ENCODE measurements around the gene NSRP1.

The NSRP1 gene

GRCh38 chr17:30116661-30117551 is at the start of gene NSRP1:
NSRP1 (plus strand) TSS chr17:30116816; CDS start chr17:30116844, 28 bp downstream.
- TF ChIP-seq, protein P1, sequence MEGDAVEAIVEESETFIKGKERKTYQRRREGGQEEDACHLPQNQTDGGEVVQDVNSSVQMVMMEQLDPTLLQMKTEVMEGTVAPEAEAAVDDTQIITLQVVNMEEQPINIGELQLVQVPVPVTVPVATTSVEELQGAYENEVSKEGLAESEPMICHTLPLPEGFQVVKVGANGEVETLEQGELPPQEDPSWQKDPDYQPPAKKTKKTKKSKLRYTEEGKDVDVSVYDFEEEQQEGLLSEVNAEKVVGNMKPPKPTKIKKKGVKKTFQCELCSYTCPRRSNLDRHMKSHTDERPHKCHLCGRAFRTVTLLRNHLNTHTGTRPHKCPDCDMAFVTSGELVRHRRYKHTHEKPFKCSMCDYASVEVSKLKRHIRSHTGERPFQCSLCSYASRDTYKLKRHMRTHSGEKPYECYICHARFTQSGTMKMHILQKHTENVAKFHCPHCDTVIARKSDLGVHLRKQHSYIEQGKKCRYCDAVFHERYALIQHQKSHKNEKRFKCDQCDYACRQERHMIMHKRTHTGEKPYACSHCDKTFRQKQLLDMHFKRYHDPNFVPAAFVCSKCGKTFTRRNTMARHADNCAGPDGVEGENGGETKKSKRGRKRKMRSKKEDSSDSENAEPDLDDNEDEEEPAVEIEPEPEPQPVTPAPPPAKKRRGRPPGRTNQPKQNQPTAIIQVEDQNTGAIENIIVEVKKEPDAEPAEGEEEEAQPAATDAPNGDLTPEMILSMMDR (IDR thresholded peaks at IDR 0.05; ENCODE audit: poor library complexity, severe bottlenecking) = no peak
- Histone ChIP-seq H3K4me1 (ENCODE audit: insufficient read depth, poor library complexity, severe bottlenecking) (peaks cover 24% of the 10 kb centered on the region), H3K9me3 (ENCODE audit: severe bottlenecking) (no peaks in the 10 kb centered on the region), H3K4me3 (ENCODE audit: severe bottlenecking) (peak within 1 kb of the TSS; percentile 75), H3K27ac (ENCODE audit: poor library complexity, severe bottlenecking) (peak within 1 kb of the TSS; percentile 67), H3K27me3 (ENCODE audit: insufficient read depth, poor library complexity, severe bottlenecking) (no peaks in the 10 kb centered on the region), H3K36me3 (ENCODE audit: low read depth) (peaks cover 41% of the 10 kb centered on the region)
- ATAC-seq (ENCODE audit: low read depth) = peak; percentile 98
- DNase-seq (ENCODE audit: low spot score) = peak; percentile 92

DNA sequence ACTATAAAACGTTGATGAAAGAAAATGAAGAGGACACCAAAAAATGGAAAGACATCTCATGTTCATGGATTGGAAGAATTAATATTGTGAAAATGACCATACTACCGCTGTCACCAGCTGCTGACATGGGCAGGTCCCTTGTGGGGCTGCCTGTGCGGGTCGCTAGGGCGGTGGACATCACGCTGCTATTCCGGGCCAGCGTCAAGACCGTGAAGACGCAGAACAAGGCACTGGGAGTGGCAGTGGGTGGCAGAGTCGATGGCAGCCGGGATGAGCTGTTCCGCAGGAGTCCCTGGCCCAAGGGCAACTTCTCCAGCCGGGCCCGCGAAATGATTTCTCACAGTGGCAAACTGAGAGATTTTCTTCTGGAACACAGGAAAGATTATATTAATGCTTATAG is 48.2 kb upstream of the NSRP1 start:
- no peaks in the 10 kb centered on the region for H3K4me1 ChIP-seq (ENCODE audit: insufficient read depth, poor library complexity, severe bottlenecking)
- no peak for DNase-seq (ENCODE audit: low spot score)
- TF ChIP-seq, protein P1 (IDR thresholded peaks at IDR 0.05; ENCODE audit: poor library complexity, severe bottlenecking) = no peak
- no peaks in the 10 kb centered on the region for H3K36me3 ChIP-seq (ENCODE audit: low read depth)
- ATAC-seq (ENCODE audit: low read depth) = no peak
- no peak overlapping the region for H3K4me3 ChIP-seq (ENCODE audit: severe bottlenecking)
- H3K9me3 ChIP-seq (ENCODE audit: severe bottlenecking) = peaks cover 7% of the 10 kb centered on the region
- H3K27ac ChIP-seq (ENCODE audit: poor library complexity, severe bottlenecking) = no peak overlapping the region
- H3K27me3 ChIP-seq (ENCODE audit: insufficient read depth, poor library complexity, severe bottlenecking) = peaks cover 10% of the 10 kb centered on the region

GRCh38 chr17:30074254-30074653 is 42.4 kb upstream of the NSRP1 start:
- no peak for DNase-seq (ENCODE audit: low spot score)
- TF ChIP-seq, protein P1 (IDR thresholded peaks at IDR 0.05; ENCODE audit: poor library complexity, severe bottlenecking) = no peak
- H3K4me1 ChIP-seq (ENCODE audit: insufficient read depth, poor library complexity, severe bottlenecking) = no peaks in the 10 kb centered on the region
- no peaks in the 10 kb centered on the region for H3K9me3 ChIP-seq (ENCODE audit: severe bottlenecking)
- no peak for ATAC-seq (ENCODE audit: low read depth)
- no peak overlapping the region for H3K27ac ChIP-seq (ENCODE audit: poor library complexity, severe bottlenecking)
- peaks cover 31% of the 10 kb centered on the region for H3K27me3 ChIP-seq (ENCODE audit: insufficient read depth, poor library complexity, severe bottlenecking)
- no peaks in the 10 kb centered on the region for H3K36me3 ChIP-seq (ENCODE audit: low read depth)
- no peak overlapping the region for H3K4me3 ChIP-seq (ENCODE audit: severe bottlenecking)

GRCh38 chr17:30074730-30075129 is 41.9 kb upstream of the NSRP1 start:
- no peaks in the 10 kb centered on the region for H3K4me1 ChIP-seq (ENCODE audit: insufficient read depth, poor library complexity, severe bottlenecking)
- no peak for ATAC-seq (ENCODE audit: low read depth)
- H3K4me3 ChIP-seq (ENCODE audit: severe bottlenecking) = no peak overlapping the region
- H3K9me3 ChIP-seq (ENCODE audit: severe bottlenecking) = no peaks in the 10 kb centered on the region
- TF ChIP-seq, protein P1 (IDR thresholded peaks at IDR 0.05; ENCODE audit: poor library complexity, severe bottlenecking) = no peak
- H3K36me3 ChIP-seq (ENCODE audit: low read depth) = no peaks in the 10 kb centered on the region
- no peak overlapping the region for H3K27ac ChIP-seq (ENCODE audit: poor library complexity, severe bottlenecking)
- no peak for DNase-seq (ENCODE audit: low spot score)
- peaks cover 31% of the 10 kb centered on the region for H3K27me3 ChIP-seq (ENCODE audit: insufficient read depth, poor library complexity, severe bottlenecking)

DNA sequence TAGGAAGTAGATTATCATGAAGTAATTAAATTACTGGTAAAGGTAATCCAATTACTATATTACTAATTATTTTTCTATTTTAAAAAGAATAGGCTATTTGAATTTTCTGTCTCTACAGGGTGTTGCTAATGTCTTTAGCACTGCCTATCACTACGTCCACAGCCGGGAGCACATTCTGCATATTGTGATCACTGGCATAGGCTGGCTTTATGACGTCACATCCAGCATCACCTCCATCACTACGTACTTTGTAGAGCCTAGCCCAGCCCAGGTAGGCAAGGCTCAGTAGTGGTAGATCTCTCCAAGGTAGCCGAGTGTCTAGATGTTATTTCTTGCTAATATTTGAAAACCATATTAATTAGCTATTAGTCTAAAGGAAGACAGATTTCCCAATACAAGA is 33.8 kb upstream of the NSRP1 start:
- ATAC-seq (ENCODE audit: low read depth) (no peak), DNase-seq (ENCODE audit: low spot score) (no peak)
- no peaks in the 10 kb centered on the region for H3K36me3 ChIP-seq (ENCODE audit: low read depth)
- peaks cover 8% of the 10 kb centered on the region for H3K27me3 ChIP-seq (ENCODE audit: insufficient read depth, poor library complexity, severe bottlenecking)
- H3K9me3 ChIP-seq (ENCODE audit: severe bottlenecking) = no peaks in the 10 kb centered on the region
- no peak overlapping the region for H3K4me3 ChIP-seq (ENCODE audit: severe bottlenecking)
- no peak overlapping the region for H3K27ac ChIP-seq (ENCODE audit: poor library complexity, severe bottlenecking)
- no peaks in the 10 kb centered on the region for H3K4me1 ChIP-seq (ENCODE audit: insufficient read depth, poor library complexity, severe bottlenecking)
- TF ChIP-seq, protein P1 (IDR thresholded peaks at IDR 0.05; ENCODE audit: poor library complexity, severe bottlenecking) = no peak
